MM.1S (cell line): Measurements from ENCODE around the gene EXOSC5.
A peak's percentile ranks its signal among the peaks of the same experiment; 100 is the strongest.

Experiments
- EZH2 ChIP-seq: fragments of 300-600 bp; sonication (generic); optimal IDR thresholded peaks from 2 replicates; pipeline ENCODE3; 2017; ENCODE audit warnings: low read depth, mild to moderate bottlenecking, antibody characterized with exemption, low read length, mixed read lengths
- TF ChIP-seq, protein P1 (sequence below): fragments of 300-600 bp; sonication (generic); IDR thresholded peaks from 2 replicates; pipeline ENCODE4 v1.5.1; 2016; ENCODE audit warnings: antibody characterized with exemption, low read length, mixed read lengths

- TF ChIP-seq, protein P1, sequence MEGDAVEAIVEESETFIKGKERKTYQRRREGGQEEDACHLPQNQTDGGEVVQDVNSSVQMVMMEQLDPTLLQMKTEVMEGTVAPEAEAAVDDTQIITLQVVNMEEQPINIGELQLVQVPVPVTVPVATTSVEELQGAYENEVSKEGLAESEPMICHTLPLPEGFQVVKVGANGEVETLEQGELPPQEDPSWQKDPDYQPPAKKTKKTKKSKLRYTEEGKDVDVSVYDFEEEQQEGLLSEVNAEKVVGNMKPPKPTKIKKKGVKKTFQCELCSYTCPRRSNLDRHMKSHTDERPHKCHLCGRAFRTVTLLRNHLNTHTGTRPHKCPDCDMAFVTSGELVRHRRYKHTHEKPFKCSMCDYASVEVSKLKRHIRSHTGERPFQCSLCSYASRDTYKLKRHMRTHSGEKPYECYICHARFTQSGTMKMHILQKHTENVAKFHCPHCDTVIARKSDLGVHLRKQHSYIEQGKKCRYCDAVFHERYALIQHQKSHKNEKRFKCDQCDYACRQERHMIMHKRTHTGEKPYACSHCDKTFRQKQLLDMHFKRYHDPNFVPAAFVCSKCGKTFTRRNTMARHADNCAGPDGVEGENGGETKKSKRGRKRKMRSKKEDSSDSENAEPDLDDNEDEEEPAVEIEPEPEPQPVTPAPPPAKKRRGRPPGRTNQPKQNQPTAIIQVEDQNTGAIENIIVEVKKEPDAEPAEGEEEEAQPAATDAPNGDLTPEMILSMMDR = peak; percentile 79
- TF ChIP-seq EZH2 = no peak
Observed at GRCh38 chr19:41439441-41440222, 42.5 kb upstream of the EXOSC5 start, which contains the start of gene DMAC2.
